ENCODE results near the gene GARNL3. TPM values are rescaled to one million over a fixed set of nuclear protein-coding genes. Genes with fewer than 3 reads are reported as not detected.
A peak's percentile ranks its signal among the peaks of the same experiment; 100 is the strongest.

Gene GARNL3
- total RNA-seq, 1 experiment from 2014 or later, result 5.3 TPM

DNA sequence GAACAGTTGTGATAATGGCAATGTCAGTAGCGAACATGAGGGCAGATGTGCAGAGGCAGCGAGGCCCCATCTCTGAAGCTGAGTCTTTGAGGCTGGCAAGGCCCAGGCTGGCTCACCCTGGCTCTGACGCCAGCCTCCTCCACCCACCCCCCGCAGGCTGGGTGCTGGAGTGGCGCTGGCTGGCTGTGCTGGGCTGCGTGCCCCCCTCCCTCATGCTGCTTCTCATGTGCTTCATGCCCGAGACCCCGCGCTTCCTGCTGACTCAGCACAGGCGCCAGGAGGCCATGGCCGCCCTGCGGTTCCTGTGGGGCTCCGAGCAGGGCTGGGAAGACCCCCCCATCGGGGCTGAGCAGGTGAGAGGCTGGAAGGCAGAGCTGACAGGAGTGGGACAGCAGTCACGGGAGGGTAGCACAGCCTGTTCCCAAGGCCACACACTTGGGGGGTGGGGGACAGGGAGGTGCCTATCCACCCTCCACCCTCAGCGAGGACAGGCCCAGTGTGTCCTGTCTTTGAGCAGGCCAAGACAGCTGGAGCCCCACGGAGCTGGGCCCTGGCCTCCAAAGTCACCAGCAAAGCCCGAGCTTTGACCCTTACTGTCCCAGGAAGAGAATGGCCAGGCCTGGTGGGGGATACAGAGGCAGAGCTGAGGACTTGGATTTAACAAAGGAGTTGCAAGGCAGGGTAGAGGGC is 138.0 kb downstream of the GARNL3 start:
- in situ Hi-C loops (cut with HindIII; ENCODE audit: low pct_unique_long_range_greater_than_20kb, low sequenced_read_pairs), result no loop called here
- no peak for DNase-seq (ENCODE audit: low read depth, low spot score)

DNA sequence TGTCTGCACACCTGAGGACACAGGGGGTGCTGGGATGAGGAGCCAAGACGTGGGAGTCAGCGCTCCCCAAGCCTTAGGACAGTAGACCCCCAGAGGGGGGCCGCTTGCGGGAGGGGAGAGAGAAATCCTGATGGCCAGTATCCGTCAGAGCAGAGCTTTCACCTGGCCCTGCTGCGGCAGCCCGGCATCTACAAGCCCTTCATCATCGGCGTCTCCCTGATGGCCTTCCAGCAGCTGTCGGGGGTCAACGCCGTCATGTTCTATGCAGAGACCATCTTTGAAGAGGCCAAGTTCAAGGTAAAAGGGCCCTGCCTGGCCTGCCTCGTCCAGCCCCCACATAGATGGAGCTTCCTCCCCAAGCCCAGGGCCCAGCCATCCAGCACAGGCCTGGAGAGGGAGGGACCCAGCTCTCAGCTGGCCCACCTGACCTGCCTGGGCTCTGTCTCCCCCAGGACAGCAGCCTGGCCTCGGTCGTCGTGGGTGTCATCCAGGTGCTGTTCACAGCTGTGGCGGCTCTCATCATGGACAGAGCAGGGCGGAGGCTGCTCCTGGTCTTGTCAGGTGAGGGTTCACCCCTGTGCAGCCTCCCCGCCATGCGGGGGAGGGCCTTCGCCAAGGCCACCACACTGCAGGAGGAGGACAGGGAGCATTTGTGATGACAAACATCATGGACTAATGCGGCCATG is 139.1 kb downstream of the GARNL3 start:
- in situ Hi-C loops (cut with HindIII; ENCODE audit: low pct_unique_long_range_greater_than_20kb, low sequenced_read_pairs), result no loop called here

GRCh38 chr9:127404631-127405030 is 140.1 kb downstream of the GARNL3 start:
- in situ Hi-C loops (cut with HindIII; ENCODE audit: low pct_unique_long_range_greater_than_20kb, low sequenced_read_pairs), result no loop called here
- no peak for DNase-seq (ENCODE audit: low read depth, low spot score)

More for the DNA sequence above, 139.1 kb downstream of the GARNL3 start:
- no peak for DNase-seq (ENCODE audit: low read depth, low spot score)

- DNase-seq (ENCODE audit: low read depth, low spot score), result no peak
- in situ Hi-C loops (cut with HindIII; ENCODE audit: low pct_unique_long_range_greater_than_20kb, low sequenced_read_pairs), result no loop called here
Measured at GRCh38 chr9:127405344-127406125, 141.0 kb downstream of the GARNL3 start.

DNA sequence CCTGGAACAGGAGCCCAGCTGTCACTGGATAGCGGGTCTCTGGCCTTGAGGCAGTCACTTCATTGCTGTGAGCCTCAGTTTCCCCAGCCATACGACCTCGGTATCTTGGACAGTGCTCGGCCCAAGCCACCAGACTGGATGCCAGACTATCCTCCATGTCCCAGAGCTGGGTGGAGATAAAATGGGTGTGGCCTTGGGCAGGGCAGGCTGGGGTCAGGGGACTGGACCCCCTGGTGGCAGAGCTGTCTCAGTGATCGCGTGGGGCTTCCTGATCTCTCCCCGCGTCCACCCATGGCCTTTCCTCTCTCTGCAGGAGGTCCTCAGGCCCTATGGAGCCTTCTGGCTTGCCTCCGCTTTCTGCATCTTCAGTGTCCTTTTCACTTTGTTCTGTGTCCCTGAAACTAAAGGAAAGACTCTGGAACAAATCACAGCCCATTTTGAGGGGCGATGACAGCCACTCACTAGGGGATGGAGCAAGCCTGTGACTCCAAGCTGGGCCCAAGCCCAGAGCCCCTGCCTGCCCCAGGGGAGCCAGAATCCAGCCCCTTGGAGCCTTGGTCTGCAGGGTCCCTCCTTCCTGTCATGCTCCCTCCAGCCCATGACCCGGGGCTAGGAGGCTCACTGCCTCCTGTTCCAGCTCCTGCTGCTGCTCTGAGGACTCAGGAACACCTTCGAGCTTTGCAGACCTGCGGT is 142.4 kb downstream of the GARNL3 start:
- in situ Hi-C loops (cut with HindIII; ENCODE audit: low pct_unique_long_range_greater_than_20kb, low sequenced_read_pairs), result no loop called here
- DNase-seq (ENCODE audit: low read depth, low spot score), result no peak

- no peak for DNase-seq (ENCODE audit: low read depth, low spot score)
- in situ Hi-C loops (cut with HindIII; ENCODE audit: low pct_unique_long_range_greater_than_20kb, low sequenced_read_pairs), result no loop called here
Measured at GRCh38 chr9:127407492-127407843, 142.9 kb downstream of the GARNL3 start.

DNA sequence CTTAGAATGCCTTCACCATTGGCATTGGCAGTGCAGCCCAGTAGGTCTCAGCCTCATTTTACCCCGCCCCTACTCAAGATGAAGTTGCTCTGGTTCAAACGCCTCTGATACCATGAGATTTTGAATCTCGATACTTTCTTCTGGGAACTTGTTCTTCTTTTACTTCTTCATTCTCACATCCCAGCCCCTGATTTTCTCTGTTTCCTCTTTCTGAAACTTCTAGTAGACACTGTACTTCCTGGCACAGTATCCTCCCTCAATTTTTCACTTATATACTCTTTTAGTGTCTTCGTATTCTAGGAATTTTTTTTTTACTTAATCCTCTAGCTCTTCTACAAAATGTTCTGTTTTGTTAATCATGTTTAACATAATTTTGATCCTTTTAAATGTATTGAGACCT is 146.5 kb downstream of the GARNL3 start:
- in situ Hi-C loops (cut with HindIII; ENCODE audit: low pct_unique_long_range_greater_than_20kb, low sequenced_read_pairs), result no loop called here

GRCh38 chr9:127415141-127415540 is 150.6 kb downstream of the GARNL3 start:
- in situ Hi-C loops (cut with HindIII; ENCODE audit: low pct_unique_long_range_greater_than_20kb, low sequenced_read_pairs), result no loop called here
- no peak for DNase-seq (ENCODE audit: low read depth, low spot score)

More for the DNA sequence above, 146.5 kb downstream of the GARNL3 start:
- no peak for DNase-seq (ENCODE audit: low read depth, low spot score)

DNA sequence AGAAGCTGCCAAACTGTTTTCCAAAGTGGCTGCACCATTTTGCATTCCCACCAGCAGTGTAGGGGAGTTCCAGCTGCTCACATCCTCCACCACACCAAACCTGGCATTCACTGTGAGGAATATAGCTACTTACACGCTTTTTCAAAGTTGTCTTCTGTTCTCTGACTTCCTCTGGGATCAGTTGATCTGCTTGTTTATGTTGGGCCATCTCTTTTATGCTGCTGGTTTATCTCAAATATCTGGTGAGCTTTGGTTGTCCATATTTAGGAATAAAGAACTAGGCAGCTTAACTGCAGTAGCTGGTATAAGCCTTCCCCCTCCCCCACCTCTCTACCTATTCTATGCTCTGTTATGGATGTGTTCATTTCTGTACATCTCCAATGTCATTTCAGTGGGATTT is 151.1 kb downstream of the GARNL3 start:
- DNase-seq (ENCODE audit: low read depth, low spot score), result no peak
- in situ Hi-C loops (cut with HindIII; ENCODE audit: low pct_unique_long_range_greater_than_20kb, low sequenced_read_pairs), result no loop called here

GRCh38 chr9:127417131-127418036 is 152.8 kb downstream of the GARNL3 start:
- in situ Hi-C loops (cut with HindIII; ENCODE audit: low pct_unique_long_range_greater_than_20kb, low sequenced_read_pairs), result no loop called here
- DNase-seq (ENCODE audit: low read depth, low spot score), result peak; percentile 55

DNA sequence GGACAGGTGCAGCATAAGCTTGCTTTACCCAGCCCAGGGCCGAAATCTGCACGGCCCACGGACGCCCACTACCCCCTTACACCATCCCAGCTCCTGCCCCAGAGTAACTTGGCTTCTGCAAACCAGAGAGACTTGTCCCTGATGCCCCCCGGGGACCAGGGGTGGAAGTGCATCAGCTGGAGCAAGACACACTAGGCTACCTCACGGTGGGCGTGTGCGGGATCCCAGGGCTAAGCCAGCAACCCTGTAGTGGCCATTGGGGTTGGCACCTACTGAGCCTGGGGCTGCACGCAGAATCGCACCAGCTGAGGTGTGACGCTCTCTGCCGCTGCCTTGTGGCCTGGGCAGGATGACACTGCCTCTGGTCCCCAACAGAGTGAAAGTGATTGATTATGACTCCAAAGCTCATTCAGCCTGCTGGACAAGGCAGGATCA is 153.5 kb downstream of the GARNL3 start:
- in situ Hi-C loops (cut with HindIII; ENCODE audit: low pct_unique_long_range_greater_than_20kb, low sequenced_read_pairs), result no loop called here
- peak; percentile 60 for DNase-seq (ENCODE audit: low read depth, low spot score)

DNA sequence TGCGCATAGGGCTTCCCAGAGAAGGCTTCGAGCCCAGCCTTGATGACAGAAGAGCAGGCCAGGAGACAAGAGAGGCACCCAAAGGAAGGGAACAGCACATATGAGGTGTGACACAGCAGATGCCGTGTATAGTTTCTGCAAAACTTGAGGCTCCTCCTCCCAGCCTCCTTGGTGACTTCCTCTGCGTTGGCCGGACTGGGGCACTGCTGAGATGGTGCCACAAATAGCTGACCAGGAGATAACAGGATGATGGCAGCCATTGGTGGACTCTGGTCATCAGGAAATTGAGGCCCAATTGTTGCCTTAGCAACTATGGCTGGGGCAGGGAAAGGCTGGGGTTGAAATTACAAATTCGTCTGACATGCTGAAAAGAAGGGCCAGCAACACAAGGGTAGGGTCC is 154.8 kb downstream of the GARNL3 start:
- DNase-seq (ENCODE audit: low read depth, low spot score), result no peak
- in situ Hi-C loops (cut with HindIII; ENCODE audit: low pct_unique_long_range_greater_than_20kb, low sequenced_read_pairs), result no loop called here

DNA sequence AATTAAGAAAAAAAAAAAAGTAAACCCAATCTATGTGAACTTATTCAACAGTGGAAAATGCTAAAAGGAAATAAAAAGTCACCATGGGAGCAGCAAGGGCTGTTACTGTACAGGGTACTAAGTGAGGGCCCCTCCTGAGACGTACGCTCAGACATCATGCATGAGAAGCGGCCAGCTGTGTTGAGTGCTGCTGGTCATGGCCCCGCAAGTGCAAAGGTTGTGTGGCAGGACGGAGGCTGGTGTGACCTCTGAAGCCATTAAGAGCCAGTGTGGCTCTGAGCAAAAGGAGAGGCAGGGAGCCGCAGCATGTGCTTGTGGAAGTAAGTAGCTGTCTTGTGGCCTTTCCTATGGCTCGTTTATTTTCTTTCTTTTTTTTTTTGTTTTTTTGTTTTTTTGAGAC is 156.5 kb downstream of the GARNL3 start:
- in situ Hi-C loops (cut with HindIII; ENCODE audit: low pct_unique_long_range_greater_than_20kb, low sequenced_read_pairs), result no loop called here
- DNase-seq (ENCODE audit: low read depth, low spot score), result no peak

- DNase-seq (ENCODE audit: low read depth, low spot score), result no peak
- in situ Hi-C loops (cut with HindIII; ENCODE audit: low pct_unique_long_range_greater_than_20kb, low sequenced_read_pairs), result no loop called here
Measured at GRCh38 chr9:127422133-127422782, 157.7 kb downstream of the GARNL3 start.

GRCh38 chr9:127422787-127423186 is 158.2 kb downstream of the GARNL3 start:
- no peak for DNase-seq (ENCODE audit: low read depth, low spot score)
- in situ Hi-C loops (cut with HindIII; ENCODE audit: low pct_unique_long_range_greater_than_20kb, low sequenced_read_pairs), result no loop called here

DNA sequence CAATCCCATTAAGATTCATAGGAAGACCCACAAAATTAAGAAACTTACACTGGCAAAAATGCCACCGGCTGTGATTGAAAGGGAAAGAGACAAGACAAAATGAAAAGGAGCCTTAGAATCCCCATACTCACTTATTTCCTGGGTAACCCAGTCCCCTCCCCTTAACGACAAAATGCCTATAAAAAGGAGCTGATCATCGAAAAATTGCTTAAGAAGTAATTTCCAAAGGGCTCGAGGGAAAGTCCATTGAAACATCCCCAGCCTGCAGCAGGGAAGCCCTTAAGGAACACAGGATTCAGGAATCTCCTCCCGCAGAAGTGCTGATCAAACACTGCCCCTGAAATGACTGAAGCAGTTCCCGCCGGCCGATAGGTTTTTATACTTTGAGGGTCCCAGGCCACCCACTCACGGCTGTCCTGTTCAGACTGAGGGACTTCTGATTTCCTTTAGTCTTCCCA is 158.9 kb downstream of the GARNL3 start:
- no peak for DNase-seq (ENCODE audit: low read depth, low spot score)
- in situ Hi-C loops (cut with HindIII; ENCODE audit: low pct_unique_long_range_greater_than_20kb, low sequenced_read_pairs), result no loop called here

Measured in SK-MEL-5 (cell line).